SKM-1 (cell line): ENCODE data around the gene KRT80.

ENCODE experiments used
- DNase-seq: peaks from one replicate; lab custom pipeline; 2025; ENCODE audit not compliant: unreplicated experiment; lab: John Stamatoyannopoulos, UW

KRT80 gene

DNA sequence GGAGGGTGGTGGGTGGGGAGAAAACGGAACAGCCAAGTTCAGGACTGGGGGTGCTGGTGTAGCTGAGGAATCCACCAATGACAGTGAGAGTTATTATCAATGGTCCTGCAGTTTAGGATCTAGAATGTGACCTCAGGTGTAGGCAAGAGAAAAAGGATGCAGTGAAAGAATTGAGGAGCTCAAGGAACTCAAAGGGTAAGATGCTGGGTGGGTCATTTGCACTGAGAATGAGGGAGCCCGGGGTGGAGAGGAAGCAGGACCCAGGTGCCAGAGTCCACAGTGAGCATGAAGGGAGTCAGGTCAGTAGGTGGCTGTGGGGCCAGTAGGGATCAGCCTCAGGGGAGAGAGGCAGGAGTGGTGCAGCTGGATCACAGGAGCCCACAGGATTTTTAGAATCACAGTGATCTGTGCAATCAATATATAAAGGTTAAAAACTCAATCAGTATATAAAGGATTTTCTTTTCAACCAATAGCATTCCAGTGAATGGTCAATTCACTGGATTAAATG, 38.1 kb upstream of the KRT80 start:
- no peak for DNase-seq

DNA sequence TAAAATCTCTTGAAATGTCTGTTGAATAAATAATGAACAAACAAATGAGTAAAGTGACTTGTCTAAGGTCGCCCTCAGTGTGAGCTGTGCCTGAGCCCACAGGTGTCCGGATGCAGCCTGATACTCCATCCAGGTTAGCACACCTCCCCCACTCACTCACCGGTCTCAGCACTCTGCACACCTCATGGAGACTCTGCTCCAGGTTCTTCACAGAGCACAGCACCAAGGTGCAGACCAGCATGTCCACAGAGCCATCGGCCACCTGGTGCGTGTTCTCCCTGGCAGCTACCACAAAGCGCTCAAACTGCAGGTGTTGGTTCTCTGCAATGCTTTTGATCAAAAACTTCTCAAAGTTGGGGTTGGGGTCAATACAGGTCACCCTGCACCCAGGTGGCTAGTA, 37.1 kb upstream of the KRT80 start:
- no peak for DNase-seq

DNA sequence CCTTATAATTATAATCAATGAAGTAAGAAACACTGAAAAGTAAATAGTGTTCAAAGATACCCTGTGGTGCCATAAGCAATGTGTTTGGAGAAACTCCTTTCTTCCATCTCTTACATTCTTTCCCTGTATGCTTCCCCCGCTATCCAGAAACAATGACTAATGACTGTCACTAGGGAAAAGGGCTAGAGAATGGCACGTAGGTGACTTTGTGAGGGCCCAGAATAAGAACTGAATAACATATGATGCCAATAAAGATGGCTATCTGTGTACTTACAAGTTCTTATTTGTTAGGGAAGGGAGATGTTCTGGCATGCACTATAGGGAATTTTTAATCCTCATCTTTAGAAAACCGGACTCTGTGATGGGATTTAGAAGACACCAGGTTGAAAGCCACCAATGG, 36.6 kb upstream of the KRT80 start:
- no peak for DNase-seq

DNA sequence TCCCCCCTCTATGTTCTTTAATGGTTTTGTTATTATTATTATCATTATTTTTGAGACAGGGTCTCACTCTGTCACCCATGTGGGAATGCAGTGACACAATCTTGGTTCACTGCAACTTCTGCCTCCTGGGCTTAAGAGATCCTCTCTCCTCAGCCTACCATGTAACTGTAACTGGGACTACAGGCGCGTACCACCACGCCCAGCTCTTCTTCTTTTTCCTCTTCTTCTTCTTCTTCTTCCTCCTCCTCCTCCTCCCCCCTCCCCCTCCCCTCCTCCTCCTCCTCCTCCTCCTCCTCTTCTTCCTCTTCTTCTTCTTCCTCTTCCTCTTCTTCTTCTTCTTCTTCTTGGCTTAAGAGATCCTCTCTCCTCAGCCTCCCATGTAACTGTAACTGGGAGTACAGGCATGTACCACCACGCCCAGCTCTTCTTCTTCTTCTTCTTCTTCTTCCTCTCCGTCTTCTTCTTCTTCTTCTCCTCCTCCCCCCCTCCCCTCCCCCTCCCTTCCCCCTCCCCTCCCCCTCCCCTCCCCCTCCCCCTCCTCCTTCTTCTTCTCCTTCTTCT, 35.9 kb upstream of the KRT80 start:
- DNase-seq, result peak; percentile 6

DNA sequence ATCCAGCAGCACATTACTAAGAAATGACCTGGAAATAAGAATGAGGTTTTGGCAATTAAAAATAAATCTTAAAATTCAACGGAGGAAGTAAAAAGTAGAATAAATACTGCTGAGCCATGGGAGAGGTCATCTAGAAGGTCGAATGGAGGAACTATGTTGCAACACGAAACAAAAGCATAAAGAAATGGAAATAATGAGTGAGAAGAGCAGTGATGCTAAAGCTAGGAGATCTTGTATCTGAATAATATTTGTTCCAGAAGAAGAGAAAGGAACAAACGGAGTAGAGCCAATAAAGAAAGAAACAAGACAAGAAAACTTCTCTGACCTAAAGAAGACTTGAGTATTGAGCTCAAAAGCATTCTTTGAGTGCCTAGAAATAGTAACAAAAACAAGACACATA, 34.6 kb upstream of the KRT80 start:
- no peak for DNase-seq

DNA sequence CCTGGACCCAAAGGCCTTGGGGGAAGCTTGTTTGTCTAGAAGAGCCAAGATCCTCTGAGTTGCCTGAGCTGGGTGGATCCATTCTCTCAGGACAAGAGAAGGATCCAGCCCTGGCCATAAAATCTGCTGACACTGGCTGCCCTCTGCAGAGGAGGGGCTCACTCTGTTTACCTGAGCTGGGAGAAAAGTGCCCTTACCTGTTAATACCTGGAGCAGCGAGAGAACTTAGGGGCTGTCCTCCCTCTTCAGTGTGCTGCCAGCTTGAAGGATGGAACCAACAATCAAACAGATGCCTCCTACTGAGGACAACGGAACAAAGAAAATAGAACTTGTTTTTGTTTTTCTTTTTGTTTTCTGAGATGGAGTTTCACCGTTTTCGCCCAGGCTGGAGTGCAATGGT, 33.9 kb upstream of the KRT80 start:
- no peak for DNase-seq

DNA sequence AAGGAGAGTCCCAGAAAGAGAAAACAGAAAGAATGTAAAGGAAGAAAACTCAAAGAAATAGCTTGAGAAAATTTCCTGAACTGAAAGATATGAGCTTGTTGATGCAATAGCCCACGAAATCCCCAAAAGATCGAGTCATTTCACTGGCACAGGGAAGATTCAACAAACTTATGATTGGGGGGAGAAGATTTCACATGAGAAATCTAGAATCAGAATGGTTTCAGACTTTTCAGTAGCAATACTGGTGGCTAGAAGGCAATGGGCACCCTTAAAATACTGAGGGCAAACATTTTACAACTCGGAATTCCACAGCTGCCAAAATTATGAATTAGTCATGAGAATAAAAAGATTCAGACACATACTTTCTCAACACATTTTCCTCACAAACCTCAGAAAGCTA, 32.3 kb upstream of the KRT80 start:
- DNase-seq, result no peak

DNA sequence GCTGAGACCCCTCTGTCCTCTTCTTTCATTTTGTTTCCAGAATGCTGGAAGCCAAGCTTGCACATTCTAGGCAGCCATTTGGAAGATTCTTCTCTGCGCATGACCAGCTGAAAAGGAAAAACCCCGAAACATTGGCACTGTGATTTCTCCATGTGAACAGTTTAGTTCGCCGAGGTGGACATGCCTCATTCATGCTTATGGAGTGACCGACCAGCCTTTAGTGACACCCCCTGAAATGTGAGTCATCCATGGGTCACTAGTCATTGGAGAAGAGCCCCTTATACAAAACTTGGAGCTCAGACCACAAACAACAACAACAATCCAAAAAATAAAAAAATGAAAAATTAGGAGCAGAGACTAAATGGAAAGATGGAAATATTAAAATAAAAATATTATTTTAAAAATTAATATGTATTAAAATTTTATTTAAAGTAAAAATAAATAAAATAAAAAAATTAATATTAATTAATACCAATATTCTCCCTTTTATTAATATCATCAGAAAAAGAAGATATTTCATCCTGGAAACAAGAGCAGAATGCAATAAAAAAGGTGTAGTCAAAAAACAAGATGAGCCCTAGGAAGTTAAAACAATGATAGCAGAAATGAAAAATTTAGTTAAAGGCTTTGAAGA, 31.7 kb upstream of the KRT80 start:
- no peak for DNase-seq

DNA sequence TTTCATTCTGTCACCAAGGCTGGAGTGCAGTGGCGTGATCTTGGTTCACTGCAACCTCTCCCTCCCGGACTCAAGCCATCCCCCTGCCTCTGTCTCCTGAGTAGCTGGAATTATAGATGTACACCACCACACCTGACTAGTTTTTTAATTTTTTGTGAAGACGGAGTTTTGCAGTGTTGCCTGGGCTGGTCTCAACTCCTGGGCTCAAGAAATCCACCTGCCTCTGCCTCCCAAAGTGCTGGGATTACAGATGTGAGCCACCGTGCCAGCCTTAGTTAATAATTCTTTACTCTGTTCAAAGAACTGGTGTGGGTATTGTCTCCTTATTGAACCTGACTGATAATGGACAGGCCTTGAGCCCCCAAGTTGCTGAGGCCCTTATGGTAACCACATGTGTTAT, 30.9 kb upstream of the KRT80 start:
- DNase-seq, result no peak

DNA sequence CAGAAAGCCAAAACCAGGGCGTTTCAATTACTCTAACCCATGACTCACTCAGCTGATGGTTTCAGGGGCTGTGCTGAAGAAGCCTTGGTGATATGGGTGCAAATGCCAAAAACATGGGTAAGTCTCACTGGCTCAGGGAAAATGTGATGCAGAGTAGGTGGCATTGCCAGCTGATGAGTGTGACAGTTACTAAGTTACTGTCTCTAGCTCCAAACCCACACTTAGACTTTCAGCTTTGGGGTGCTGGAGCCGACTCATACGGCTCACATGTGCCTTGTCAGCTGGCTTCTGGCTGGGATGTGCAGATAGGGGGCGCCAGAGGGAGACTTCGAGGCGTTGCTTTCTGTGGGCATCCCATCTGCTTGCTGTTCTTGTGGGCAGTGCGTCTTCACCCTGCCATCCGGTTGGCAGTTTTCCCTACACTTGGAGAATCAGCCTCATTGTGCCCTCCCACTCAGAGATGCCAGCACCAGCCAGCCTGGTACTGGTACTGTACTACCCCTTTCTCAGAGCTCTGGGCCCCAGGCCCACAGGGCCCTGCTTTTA, 30.2 kb upstream of the KRT80 start:
- no peak for DNase-seq

DNA sequence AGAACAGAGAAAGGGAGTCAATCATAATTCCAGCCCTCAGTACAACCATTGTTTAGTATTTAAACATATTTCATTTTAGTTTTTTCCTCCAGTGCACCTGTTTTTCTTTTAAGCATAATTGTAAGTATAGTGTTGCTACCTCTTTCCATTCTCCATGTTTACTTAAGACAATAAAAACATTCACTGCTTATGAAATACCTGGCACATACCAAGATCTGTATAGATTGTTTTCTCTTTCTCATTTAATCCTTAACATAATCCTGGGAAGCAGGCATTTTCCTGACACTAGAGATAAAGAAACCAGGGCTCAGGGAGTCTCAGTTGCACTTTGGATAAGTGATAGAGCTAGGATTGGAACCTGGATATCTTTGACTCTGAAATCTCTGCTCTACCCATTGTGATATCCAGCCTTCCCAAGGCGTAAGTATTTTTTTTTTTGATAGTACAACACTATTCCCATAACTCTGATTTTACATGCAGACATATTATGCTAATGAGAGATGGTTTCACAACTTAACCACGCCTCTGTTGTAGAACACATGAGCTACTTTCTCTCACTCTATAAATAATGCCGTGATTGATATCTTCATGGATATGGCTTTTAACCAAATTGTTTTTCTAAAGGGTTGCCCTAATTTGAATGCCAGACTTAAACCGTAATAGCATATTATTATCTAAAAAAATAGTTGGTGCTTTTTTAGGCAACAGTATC, 29.4 kb upstream of the KRT80 start:
- DNase-seq, result no peak

DNA sequence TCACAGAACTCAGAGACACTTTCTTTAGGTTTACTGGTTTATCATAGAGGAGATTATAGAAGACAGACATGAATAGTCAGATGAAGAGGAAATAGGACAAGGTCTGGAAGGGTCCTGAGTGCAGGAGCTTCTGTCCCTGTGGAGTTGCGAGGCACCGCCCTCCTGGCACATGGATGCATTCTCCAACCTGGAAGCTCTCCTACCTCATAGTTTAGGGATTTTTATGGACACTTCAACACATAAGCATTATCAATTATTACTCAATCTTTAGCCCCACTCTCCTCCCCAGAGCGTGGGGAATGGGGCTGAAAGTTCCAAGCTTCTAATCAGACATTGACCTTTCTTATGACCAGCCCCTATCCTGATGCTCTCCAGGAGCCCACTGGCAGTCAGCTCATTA, 28.7 kb upstream of the KRT80 start:
- no peak for DNase-seq

DNA sequence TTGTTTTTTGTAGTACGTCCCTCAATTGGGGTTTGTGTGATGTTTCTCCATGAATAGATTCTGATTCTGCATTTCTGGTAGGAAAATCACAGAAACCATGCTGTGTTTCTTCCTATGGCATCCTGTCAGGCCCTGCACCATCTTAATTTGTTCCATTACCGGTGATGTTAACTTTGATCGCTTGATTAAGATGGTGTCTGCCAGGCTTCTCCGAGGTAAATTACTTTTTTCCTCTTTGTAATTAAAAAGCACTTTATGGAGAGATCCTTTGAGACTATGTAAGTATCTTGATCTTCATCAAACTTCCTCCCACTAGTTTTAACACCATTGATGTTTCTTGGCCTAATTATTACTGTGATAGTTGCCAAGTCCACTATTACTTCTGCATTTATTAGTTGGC, 26.2 kb upstream of the KRT80 start:
- no peak for DNase-seq

DNA sequence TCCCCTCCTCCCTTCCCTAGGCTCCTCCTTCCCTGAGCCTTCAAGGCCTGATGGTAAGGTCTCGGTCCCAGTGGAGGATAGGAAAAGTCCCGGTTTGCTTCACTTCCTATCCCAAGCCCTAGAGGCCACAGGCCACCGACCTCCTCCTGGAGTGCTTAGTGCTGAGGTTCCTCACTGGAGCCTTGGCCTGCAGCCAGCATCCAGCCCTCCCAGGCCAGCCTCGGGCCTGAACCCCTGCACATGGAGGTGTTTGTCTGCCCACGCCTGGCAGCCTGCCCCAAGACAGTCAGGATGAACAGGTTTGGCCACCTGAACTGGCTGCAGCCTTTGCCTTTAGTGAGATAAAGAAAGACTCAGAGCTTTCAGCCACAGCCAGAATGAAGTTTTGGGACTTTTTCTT, 25.4 kb upstream of the KRT80 start:
- DNase-seq, result no peak

DNA sequence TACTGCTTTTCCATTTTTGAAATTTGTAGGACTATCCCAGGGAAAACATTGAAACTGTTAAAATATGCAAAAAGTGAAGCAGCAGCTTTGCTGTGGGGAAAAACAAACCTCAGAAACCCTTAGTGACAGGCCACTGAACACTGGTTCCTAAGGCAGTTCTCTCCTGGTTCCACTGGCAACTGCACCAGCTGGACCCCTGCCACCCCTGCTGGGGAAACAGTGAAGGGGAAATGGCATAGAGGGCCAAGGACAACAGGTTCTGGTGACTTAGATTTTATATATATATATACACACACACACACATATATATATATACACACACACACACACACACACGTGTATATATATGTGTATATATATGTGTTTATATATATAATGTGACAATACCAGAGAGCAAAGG, 25.0 kb upstream of the KRT80 start:
- no peak for DNase-seq

DNA sequence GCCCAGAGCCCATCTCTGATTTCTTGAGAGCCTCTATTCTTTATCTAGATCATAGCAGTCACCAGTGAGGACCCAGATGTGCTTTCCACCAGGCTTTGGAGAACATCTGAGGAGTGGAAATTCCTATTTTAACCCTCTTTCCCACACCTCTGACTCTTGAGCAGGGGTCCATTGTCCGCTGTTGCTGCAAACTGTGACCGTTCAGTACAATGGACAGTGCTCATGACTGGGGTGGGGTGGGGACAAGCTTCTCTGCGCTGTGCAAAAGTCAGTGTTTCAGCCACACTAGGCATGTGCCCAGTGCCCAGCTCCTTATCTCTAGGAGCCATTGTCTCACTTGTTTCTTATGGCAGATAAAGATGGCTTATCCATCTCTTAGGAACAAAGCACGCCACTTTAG, 24.3 kb upstream of the KRT80 start:
- DNase-seq, result no peak

DNA sequence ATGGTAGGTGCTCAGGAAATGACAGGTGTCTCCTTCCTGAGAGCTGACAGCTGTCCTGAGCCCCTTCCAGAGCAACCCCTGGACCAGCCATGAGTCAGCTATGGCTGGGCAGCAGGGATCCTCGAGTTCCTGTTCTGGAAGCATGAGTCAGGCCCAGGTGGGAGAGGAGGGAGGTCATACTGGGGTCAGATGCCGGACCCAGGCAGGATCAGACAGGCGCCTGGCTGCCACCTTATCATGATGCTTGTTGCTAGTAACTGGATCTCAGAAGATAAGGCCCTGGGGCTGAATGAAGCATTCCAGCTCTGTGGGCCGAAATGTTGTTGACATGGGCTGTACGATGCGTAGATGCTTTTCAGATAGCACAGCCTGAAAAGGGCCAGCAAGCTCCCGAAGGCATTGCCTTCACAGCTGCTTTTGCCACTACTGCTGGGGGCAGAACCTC, 23.8 kb upstream of the KRT80 start:
- DNase-seq, result no peak

DNA sequence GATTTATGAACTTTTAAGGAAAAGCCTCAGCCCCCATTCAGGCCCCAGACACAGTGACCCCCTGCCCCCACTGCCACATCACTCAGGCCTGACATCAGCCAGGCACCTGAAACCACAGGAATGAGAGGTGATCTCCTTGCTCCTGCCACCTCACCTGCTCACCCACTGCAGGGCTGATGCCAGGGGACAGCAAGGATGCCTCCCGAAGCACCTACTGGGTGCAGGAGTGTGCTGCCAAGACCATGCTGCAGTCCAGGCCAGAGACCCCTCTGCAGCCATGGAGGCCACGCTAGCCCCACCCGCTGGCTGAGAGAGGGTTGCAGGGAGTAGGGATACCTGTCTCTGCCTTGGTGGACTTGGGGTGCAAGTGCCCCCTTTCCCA, 22.6 kb upstream of the KRT80 start:
- no peak for DNase-seq

DNA sequence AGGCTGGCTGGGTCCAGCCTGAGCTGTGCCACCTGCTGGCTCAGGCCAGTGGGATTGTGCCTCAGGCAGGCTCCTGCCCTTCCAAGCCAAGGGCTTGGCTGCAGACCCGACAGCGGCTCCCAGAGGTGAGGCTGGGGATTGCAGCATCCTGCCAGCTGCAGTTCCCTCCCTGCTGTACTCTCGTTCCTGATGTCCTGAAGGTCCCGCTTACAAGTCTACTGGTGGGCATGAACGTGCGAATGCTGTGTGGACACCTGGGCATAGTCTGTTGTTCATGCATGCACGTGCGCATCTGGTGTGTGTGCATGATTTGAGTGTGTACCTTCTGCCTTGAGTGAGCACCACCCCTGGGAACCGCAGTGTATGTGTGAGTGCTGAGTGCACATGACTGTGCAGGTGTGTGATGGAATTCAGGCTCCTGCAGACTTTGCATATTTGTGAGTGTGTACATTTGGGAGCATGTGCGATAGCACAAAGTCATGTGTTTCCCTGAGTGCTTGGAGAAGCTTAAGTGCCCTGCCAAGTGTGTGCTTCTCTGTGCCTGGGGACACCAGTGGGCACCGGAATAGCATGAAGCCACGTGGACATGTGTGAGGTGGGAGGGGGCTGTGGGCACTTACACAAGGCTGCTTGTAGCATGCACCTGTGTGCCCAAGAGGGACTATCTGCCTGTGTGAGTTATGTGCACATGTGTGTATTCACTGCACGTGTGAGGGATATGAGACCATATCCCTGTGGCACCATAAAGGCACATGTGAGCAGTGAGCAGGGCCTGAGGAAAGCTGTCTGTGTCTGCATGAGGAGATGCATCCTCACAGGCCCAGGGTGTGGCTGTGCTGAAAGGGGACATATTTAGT, 22.0 kb upstream of the KRT80 start:
- DNase-seq, result peak; percentile 6

DNA sequence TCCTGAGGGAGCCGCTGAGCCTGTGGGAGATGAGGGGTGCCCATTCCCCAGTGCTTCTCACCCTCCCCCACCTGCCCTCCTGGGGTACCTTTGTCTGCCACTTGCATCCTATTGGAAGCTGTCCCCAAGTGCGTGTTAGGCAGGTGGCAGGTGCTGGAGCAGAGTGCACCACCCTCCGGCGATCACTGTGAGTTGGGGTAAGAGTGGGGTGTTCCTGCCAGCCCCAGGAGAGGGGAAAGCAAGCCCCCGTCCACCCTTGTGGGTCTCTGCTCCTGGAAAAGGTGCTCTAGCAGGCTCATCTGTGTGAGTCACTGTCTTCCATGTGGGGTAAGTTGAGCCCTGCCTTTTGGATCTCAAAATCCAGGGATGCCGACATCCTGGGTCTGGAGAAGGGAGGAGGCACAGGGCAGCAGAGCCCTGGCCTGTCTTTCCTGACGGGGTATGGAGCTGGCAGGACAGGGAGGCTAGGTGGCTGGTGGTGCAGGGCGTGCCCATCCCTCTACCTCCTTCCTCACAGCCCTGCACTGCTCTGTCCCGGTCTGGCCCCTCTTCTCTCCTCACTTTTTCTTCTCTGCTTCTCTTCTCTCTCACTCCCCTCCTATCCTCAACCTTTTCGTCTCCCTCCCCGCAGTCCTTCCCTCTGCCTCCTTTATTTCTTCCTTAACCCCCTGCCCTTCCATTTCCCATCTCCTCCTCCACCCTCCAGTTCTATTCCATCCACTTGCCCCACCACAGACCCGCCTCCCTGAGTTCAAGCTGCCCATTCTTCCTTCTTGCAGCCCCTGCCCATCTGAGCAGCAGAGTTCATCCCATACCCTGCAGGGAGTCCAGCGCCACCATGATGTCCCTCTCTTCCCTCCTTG, 21.1 kb upstream of the KRT80 start:
- DNase-seq, result no peak
